H1 (cell line): ENCODE measurements around the gene LCN15. TPM values are rescaled to one million over a fixed set of nuclear protein-coding genes. Genes with fewer than 3 reads are reported as not detected.

Experiments used
- CTCF ChIA-PET: fragments of 300-600 bp; sonication (Branson Sonifier 250); formaldehyde crosslinking; loops from one replicate; lab custom pipeline; 2021; ENCODE audit not compliant: partially characterized antibody; lab: Charles Lee
- POLR2A ChIA-PET: fragments of 300-600 bp; sonication (Branson Sonifier 250); formaldehyde crosslinking; loops from one replicate; lab custom pipeline; 2021; ENCODE audit warnings: inconsistent platforms; ENCODE audit not compliant: partially characterized antibody; lab: Charles Lee
- DNase-seq, 2 experiments: peaks; one replicate each; pipeline versions ENCODE4 v3.0.0 to v3.0.0-alpha.2; 2010 to 2022; ENCODE audit warnings: low spot score in 2 of 2, low read depth in 1 of 2, mixed read lengths in 1 of 2
- FAIRE-seq: peaks from 2 replicates; lab custom pipeline; 2011; peaks lifted over from hg19 to GRCh38; lab: Jason Lieb, UNC
- H2AFZ ChIP-seq: 2 replicates; pipeline ENCODE4 v1.8.1; 2012; ENCODE audit warnings: low read length, inconsistent platforms
- H2AK5ac ChIP-seq: 2 replicates; pipeline ENCODE4 v1.6.1; 2013; ENCODE audit warnings: low read depth, low read length
- H2BK120ac ChIP-seq: replicated peaks from 2 replicates; pipeline ENCODE3; 2013; ENCODE audit warnings: low read depth, low read length, inconsistent platforms
- H2BK12ac ChIP-seq: 2 replicates; pipeline ENCODE4 v1.6.1; 2013; ENCODE audit warnings: low read depth, low read length
- H2BK15ac ChIP-seq: 2 replicates; pipeline ENCODE4 v1.6.1; 2013; ENCODE audit warnings: low read length
- H2BK20ac ChIP-seq: 2 replicates; pipeline ENCODE4 v1.6.1; 2013; ENCODE audit warnings: low read length
- H2BK5ac ChIP-seq: 2 replicates; pipeline ENCODE4 v1.6.1; 2013; ENCODE audit warnings: low read depth, low read length
- H3K14ac ChIP-seq: 2 replicates; pipeline ENCODE4 v1.6.1; 2013; ENCODE audit warnings: inconsistent platforms; ENCODE audit not compliant: insufficient read length
- H3K18ac ChIP-seq: 2 replicates; pipeline ENCODE4 v1.6.1; 2013; ENCODE audit warnings: low read length; ENCODE audit errors: extremely low read depth
- H3K23ac ChIP-seq: 2 replicates; pipeline ENCODE4 v1.6.1; 2013; ENCODE audit warnings: inconsistent platforms; ENCODE audit not compliant: insufficient read length
- H3K23me2 ChIP-seq: 2 replicates; pipeline ENCODE4 v1.6.1; 2013; ENCODE audit warnings: low read depth, low read length
- H3K27ac ChIP-seq: 2 replicates; pipeline ENCODE4 v1.6.1; 2011; ENCODE audit warnings: low read depth, low read length, inconsistent platforms
- H3K27me3 ChIP-seq, 4 experiments: replicated peaks in 1 of 4; 1 replicate in 1 of 4; 2 replicates in 3 of 4; pipeline versions ENCODE4 v1.6.1 to v1.8.1; 2011 to 2013; ENCODE audit warnings: low read length in 3 of 4, mild to moderate bottlenecking in 3 of 4, inconsistent platforms in 2 of 4, mixed read lengths in 2 of 4, moderate library complexity in 1 of 4; ENCODE audit not compliant: control insufficient read depth in 3 of 4, insufficient read depth in 3 of 4; ENCODE audit errors: extremely low read depth in 1 of 4
- H3K36me3 ChIP-seq, 4 experiments: 2 replicates each; pipeline versions ENCODE4 v1.6.1 to v1.8.1; 2011 to 2013; ENCODE audit warnings: mild to moderate bottlenecking in 4 of 4, low read length in 3 of 4, moderate library complexity in 2 of 4, control low read depth in 1 of 4, inconsistent platforms in 1 of 4; ENCODE audit not compliant: insufficient read depth in 4 of 4, control insufficient read depth in 2 of 4
- H3K4ac ChIP-seq: replicated peaks from 2 replicates; pipeline ENCODE3; 2013; ENCODE audit warnings: low read length, low read depth, mixed read lengths, inconsistent platforms; ENCODE audit not compliant: insufficient read length
- H3K4me1 ChIP-seq, 4 experiments: replicated peaks in 1 of 4; 1 replicate in 1 of 4; 2 replicates in 3 of 4; pipeline versions ENCODE4 v1.6.1 to v1.8.1; 2011 to 2013; ENCODE audit warnings: low read length in 3 of 4, inconsistent platforms in 2 of 4, mixed read lengths in 1 of 4; ENCODE audit not compliant: insufficient read depth in 4 of 4, control insufficient read depth in 3 of 4
- H3K4me2 ChIP-seq, 2 experiments: 2 replicates each; pipeline versions ENCODE4 v1.6.1 to v1.8.1; 2011 to 2013; ENCODE audit warnings: low read depth in 2 of 2, low read length in 2 of 2, control low read depth in 1 of 2, inconsistent platforms in 1 of 2, mild to moderate bottlenecking in 1 of 2; ENCODE audit not compliant: insufficient read depth in 1 of 2
- H3K4me3 ChIP-seq, 4 experiments: fragments of 200-600, 300-600 bp in 1 of 4; sonication (generic), shearing (Covaris generic), sonication (Bioruptor Twin) in 1 of 4; 2 replicates each; pipeline versions ENCODE4 v1.5.1 to v1.8.1; 2011 to 2016; ENCODE audit warnings: low read length in 4 of 4, low read depth in 3 of 4, control low read depth in 2 of 4, inconsistent platforms in 2 of 4, mild to moderate bottlenecking in 2 of 4, mixed read lengths in 1 of 4, moderate library complexity in 1 of 4; ENCODE audit not compliant: insufficient read depth in 2 of 4; ENCODE audit errors: extremely low read depth in 1 of 4
- H3K56ac ChIP-seq: replicated peaks from 2 replicates; pipeline ENCODE3; 2013; ENCODE audit warnings: low read depth, mild to moderate bottlenecking, mixed read lengths, low read length, inconsistent platforms; ENCODE audit not compliant: insufficient read length
- H3K79me1 ChIP-seq: 2 replicates; pipeline ENCODE4 v1.6.1; 2013; ENCODE audit warnings: low read depth, low read length, control low read depth
- H3K79me2 ChIP-seq, 2 experiments: 2 replicates each; pipeline versions ENCODE4 v1.6.1 to v1.8.1; 2012 to 2013; ENCODE audit warnings: low read length in 2 of 2, mild to moderate bottlenecking in 2 of 2, inconsistent platforms in 1 of 2; ENCODE audit not compliant: insufficient read depth in 2 of 2, control insufficient read depth in 1 of 2
- H3K9ac ChIP-seq, 4 experiments: replicated peaks in 1 of 4; 1 replicate in 1 of 4; 2 replicates in 3 of 4; pipeline versions ENCODE4 v1.6.1 to v1.8.1; 2011 to 2013; ENCODE audit warnings: low read depth in 3 of 4, low read length in 3 of 4, control low read depth in 2 of 4, mild to moderate bottlenecking in 2 of 4, moderate library complexity in 2 of 4, inconsistent platforms in 1 of 4; ENCODE audit errors: extremely low read depth in 1 of 4
- H3K9me3 ChIP-seq, 2 experiments: 2 replicates each; pipeline versions ENCODE4 v1.6.1 to v1.8.1; 2012 to 2013; ENCODE audit warnings: mild to moderate bottlenecking in 2 of 2, moderate library complexity in 2 of 2, control low read depth in 1 of 2, inconsistent platforms in 1 of 2, low read depth in 1 of 2, low read length in 1 of 2, mixed read lengths in 1 of 2; ENCODE audit not compliant: insufficient read depth in 2 of 2
- H4K20me1 ChIP-seq, 2 experiments: replicated peaks in 1 of 2; 2 replicates each; pipeline versions ENCODE3 to v1.8.1; 2011 to 2013; ENCODE audit warnings: inconsistent platforms in 2 of 2, low read length in 2 of 2, mild to moderate bottlenecking in 1 of 2; ENCODE audit not compliant: insufficient read depth in 2 of 2, control insufficient read depth in 1 of 2
- H4K5ac ChIP-seq: 2 replicates; pipeline ENCODE4 v1.6.1; 2013; ENCODE audit warnings: low read length, low read depth, mixed read lengths, inconsistent platforms; ENCODE audit not compliant: insufficient read length
- H4K8ac ChIP-seq: 2 replicates; pipeline ENCODE4 v1.8.0; 2013; ENCODE audit warnings: mild to moderate bottlenecking, moderate library complexity, low read length, inconsistent platforms; ENCODE audit not compliant: insufficient read depth; ENCODE audit errors: extremely low read depth
- H4K91ac ChIP-seq: replicated peaks from 2 replicates; pipeline ENCODE3; 2013; ENCODE audit warnings: low read length, mixed read lengths, inconsistent platforms; ENCODE audit not compliant: insufficient read length
- CHD1 ChIP-seq: IDR thresholded peaks from 2 replicates; pipeline ENCODE4 v1.6.1; 2012; ENCODE audit warnings: low read depth, low read length, improper control_type of control experiment
- EZH2 ChIP-seq: fragments of 200-600 bp; sonication (generic); IDR thresholded peaks from 2 replicates; pipeline ENCODE4 v1.7.1; 2012; ENCODE audit warnings: low read depth, mild to moderate bottlenecking, moderate library complexity, low read length, inconsistent platforms; ENCODE audit not compliant: severe bottlenecking
- RAD21 ChIP-seq, 2 experiments: IDR thresholded peaks in 1 of 2; conservative IDR thresholded peaks in 1 of 2; 2 replicates each; pipeline ENCODE4 v1.6.1; 2011; ENCODE audit warnings: low read depth in 2 of 2, low read length in 2 of 2, improper control_type of control experiment in 1 of 2, inconsistent platforms in 1 of 2, mild to moderate bottlenecking in 1 of 2, moderate library complexity in 1 of 2
- SAP30 ChIP-seq: fragments of 300-600 bp; sonication (generic); IDR thresholded peaks from 2 replicates; pipeline ENCODE4 v1.7.1; 2012; ENCODE audit warnings: low read length, moderate library complexity, mild to moderate bottlenecking, inconsistent platforms; ENCODE audit not compliant: insufficient read depth, insufficient replicate concordance
- TCF12 ChIP-seq: IDR thresholded peaks from 2 replicates; pipeline ENCODE4 v1.6.1; 2011; ENCODE audit warnings: low read depth, mild to moderate bottlenecking, low read length
- WGBS, 2 experiments: shearing (Covaris generic) in 1 of 2; methylation state at CpG; one replicate each; pipeline versions ENCODE4 v1.1.6 to v1.1.7; 2013 to 2015; ENCODE audit warnings: low lambda C conversion rate in 2 of 2, mixed read lengths in 2 of 2, inconsistent platforms in 1 of 2, low coverage in 1 of 2, missing lambda C conversion rate in 1 of 2; ENCODE audit not compliant: insufficient replicate concordance in 2 of 2, insufficient coverage in 1 of 2, insufficient read length in 1 of 2; ENCODE audit errors: extremely low coverage in 1 of 2, missing lambda C conversion rate in 1 of 2; 5-methylcytosine and 5-hydroxymethylcytosine counted together
- polyA plus RNA-seq, 7 experiments: library from polyadenylated mRNA; depleted of rRNA in 3 of 7; stranded (reverse) in 5 of 7; unstranded in 2 of 7; fragments of >200 nt in 5 of 7; fragments of 200-250 nt in 2 of 7; gene quantifications; 1 replicate in 5 of 7; 2 replicates in 1 of 7; 4 replicates in 1 of 7; pipeline versions ENCODE4 v1.2.1 to v1.2.3, GENCODE V29; 2011 to 2013; ENCODE audit warnings: missing spikeins in 2 of 7, mixed read lengths in 2 of 7
- total RNA-seq: library from RNA; stranded (reverse); fragmentation: NEBNext Ultra II Directional; extraction: Animal tissue kit (Norgen Biotek cat#: 25700); gene quantifications from 2 replicates; pipeline ENCODE4 v1.2.1, GENCODE V29; 2021
- TF ChIP-seq, protein P1 (sequence below), 3 experiments: IDR thresholded peaks; 1 replicate in 2 of 3; 2 replicates in 1 of 3; pipeline versions ENCODE4 v1.5.1 to v1.6.1; 2011; ENCODE audit warnings: low read length in 3 of 3, mild to moderate bottlenecking in 3 of 3, inconsistent platforms in 2 of 3, low read depth in 1 of 3, moderate library complexity in 1 of 3; ENCODE audit not compliant: insufficient read depth in 1 of 3; ENCODE audit errors: control extremely low read depth in 1 of 3

LCN15 gene
- total and polyA plus RNA-seq, 2 of the 8 experiments (the other 6 are each of a cell fraction or from before 2014, with no cell fraction given) = 0.08 to 0.47 TPM

DNA sequence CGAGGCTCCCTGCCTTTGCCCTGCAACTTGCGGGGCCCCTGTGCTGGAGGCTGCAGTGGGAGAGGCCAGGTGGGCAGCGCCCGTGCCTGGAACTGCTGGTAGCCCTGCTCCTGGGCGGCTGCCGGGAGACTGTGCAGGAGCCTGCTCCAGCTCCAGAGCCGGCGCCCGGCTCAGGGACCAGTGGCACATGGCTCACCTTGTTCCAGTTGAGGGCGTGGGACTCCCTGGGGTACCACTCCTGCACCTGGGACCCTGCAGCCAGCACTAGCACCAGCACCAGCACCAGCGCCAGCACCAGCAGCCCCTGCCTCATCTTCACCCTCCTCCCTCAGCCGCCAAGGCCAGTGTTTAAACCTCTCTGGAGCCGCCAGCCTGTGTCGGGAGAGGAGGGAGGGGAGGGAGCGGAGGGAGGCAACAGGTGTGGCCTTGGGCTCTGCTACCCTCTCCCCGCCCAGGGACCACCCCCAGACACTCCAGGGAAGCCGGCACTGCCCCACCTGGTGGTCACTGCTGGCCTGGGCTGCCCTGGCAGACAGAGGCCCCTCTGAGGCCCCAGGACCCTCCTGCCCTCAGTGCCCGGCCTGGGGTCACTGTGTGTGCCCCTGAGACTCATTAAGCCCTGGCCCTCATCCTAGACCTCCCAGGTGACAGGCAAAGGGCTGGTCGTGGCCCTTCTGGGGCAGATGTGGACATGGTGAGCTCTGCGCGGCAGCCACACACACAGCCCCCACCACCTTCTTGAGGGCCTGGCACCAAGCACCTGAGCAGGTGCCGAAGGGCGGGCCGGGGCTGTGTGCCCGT, 21.5 kb downstream of the LCN15 start, which contains the start of gene LCN10:
LCN10 (minus strand) TSS at position 350 of the 801 bp plus-strand sequence; CDS start at position 313, 37 bp downstream.
- POLR2A ChIA-PET = interaction anchor here (1.2 to 11.7 kb wide), 4 partner anchors 13 to 23 kb away, joined by 3 to 137 read pairs (median 11); partner anchors contain the start of gene LCN8
- FAIRE-seq (no peak), DNase-seq (peak in 1 of 2 experiments; percentile 89)
- WGBS, 2 experiments = 62% methylated on average over 14 of the region's 25 CpGs; no CpG with 5 or more reads in 1 of the 2 experiments
- H2BK5ac ChIP-seq = no peak within 1 kb of the TSS
- CTCF ChIA-PET = interaction anchor here (0.6 to 4.8 kb wide), 10 partner anchors 8 to 41 kb away, joined by 3 to 36 read pairs (median 4); partner anchors contain the start of gene LCN8
- H2AK5ac ChIP-seq = no peak within 1 kb of the TSS
- H3K4me2 ChIP-seq = peak within 1 kb of the TSS; percentile 23 to 57; a peak in 3 of 4 replicates
- H3K18ac ChIP-seq = peak within 1 kb of the TSS; percentile 19
- H3K27me3 ChIP-seq = peaks cover 0 to 4% (median 0%) of the 10 kb centered on the region in 4 experiments; a peak in 2 of 7 replicates
- H3K9me3 ChIP-seq = no peaks in the 10 kb centered on the region; a peak in 1 of 4 replicates
- H4K5ac ChIP-seq = peak within 1 kb of the TSS; percentile 33
- H3K14ac ChIP-seq = no peak within 1 kb of the TSS
- no peaks in the 10 kb centered on the region for H3K79me2 ChIP-seq
- H3K27ac ChIP-seq = no peak within 1 kb of the TSS
- no peak within 1 kb of the TSS for H3K56ac ChIP-seq
- H2BK15ac ChIP-seq = peak within 1 kb of the TSS; percentile 75; the same call in 1 of the 2 replicates
- peak within 1 kb of the TSS; percentile 23 for H3K4ac ChIP-seq
- peak within 1 kb of the TSS; percentile 68; the same call in 1 of the 2 replicates for H2BK12ac ChIP-seq
- 0 out of 2 replicates have a peak within 1 kb of the TSS, but pooled peaks have one; percentile 80 for H2BK20ac ChIP-seq
- peaks cover 0 to 20% (median 8%) of the 10 kb centered on the region in 4 experiments; a peak in 6 of 7 replicates for H3K4me1 ChIP-seq
- H3K9ac ChIP-seq = no peak within 1 kb of the TSS
- H4K8ac ChIP-seq = peak within 1 kb of the TSS; percentile 51
- no peak within 1 kb of the TSS for H3K23ac ChIP-seq
- H3K23me2 ChIP-seq = no peaks in the 10 kb centered on the region; the same call in 1 of the 2 replicates
- H3K79me1 ChIP-seq = no peaks in the 10 kb centered on the region
- no peaks in the 10 kb centered on the region for H3K36me3 ChIP-seq
- no peak within 1 kb of the TSS for H2BK120ac ChIP-seq
- H4K91ac ChIP-seq = peak within 1 kb of the TSS; percentile 89
- H4K20me1 ChIP-seq = no peaks in the 10 kb centered on the region
- H2AFZ ChIP-seq = no peak within 1 kb of the TSS
- peak within 1 kb of the TSS in 2 of 4 experiments; percentile 19 to 47; a peak in 2 of 8 replicates for H3K4me3 ChIP-seq
- TF ChIP-seq TCF12 = 0 out of 2 replicates have a peak, but pooled peaks have one; percentile 44
- TF ChIP-seq EZH2 = no peak
- TF ChIP-seq, protein P1, sequence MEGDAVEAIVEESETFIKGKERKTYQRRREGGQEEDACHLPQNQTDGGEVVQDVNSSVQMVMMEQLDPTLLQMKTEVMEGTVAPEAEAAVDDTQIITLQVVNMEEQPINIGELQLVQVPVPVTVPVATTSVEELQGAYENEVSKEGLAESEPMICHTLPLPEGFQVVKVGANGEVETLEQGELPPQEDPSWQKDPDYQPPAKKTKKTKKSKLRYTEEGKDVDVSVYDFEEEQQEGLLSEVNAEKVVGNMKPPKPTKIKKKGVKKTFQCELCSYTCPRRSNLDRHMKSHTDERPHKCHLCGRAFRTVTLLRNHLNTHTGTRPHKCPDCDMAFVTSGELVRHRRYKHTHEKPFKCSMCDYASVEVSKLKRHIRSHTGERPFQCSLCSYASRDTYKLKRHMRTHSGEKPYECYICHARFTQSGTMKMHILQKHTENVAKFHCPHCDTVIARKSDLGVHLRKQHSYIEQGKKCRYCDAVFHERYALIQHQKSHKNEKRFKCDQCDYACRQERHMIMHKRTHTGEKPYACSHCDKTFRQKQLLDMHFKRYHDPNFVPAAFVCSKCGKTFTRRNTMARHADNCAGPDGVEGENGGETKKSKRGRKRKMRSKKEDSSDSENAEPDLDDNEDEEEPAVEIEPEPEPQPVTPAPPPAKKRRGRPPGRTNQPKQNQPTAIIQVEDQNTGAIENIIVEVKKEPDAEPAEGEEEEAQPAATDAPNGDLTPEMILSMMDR (IDR thresholded peaks at IDR 0.05; ENCODE audit: control extremely low read depth in 1 of 3, insufficient read depth in 1 of 3, low read depth in 1 of 3, low read length in 3 of 3) = peak in 2 of 3 experiments; percentile 58 to 72; a peak in 3 of 4 replicates
- TF ChIP-seq SAP30 = no peak
- TF ChIP-seq RAD21 (IDR thresholded peaks at IDR 0.05 in 1 of 2, conservative IDR thresholded peaks at IDR 0.05 in 1 of 2; ENCODE audit: low read depth in 2 of 2, low read length in 2 of 2) = peak in 1 of 2 experiments; percentile 29; a peak in 1 of 4 replicates
- no peak for TF ChIP-seq CHD1
